Caco-2 (cell line): ENCODE measurements around the gene KNCN. TPM values are rescaled to one million over a fixed set of nuclear protein-coding genes. Genes with fewer than 3 reads are reported as not detected.

Experiments used
- BruUV-seq: library from RNA; stranded (reverse); fragments of 400-500 nt; replicated peaks from 2 replicates; lab custom pipeline; 2021; lab: Mats Ljungman, UMichigan
- CTCF ChIA-PET: fragments of 300-600 bp; sonication (Branson Sonifier 250); formaldehyde crosslinking; loops from one replicate; lab custom pipeline; 2022; ENCODE audit warnings: antibody characterized with exemption; lab: Charles Lee
- POLR2A ChIA-PET: fragments of 300-600 bp; sonication (Branson Sonifier 250); formaldehyde crosslinking; loops from one replicate; lab custom pipeline; 2022; ENCODE audit warnings: antibody characterized with exemption; lab: Charles Lee
- DNase-seq, 2 experiments: peaks; one replicate each; pipeline versions ENCODE4 v3.0.0 to v3.0.0-alpha.2; 2020 to 2022
- H3K27me3 ChIP-seq: replicated peaks from 2 replicates; pipeline ENCODE4 v1.6.0; 2011; ENCODE audit warnings: low read length; ENCODE audit not compliant: control insufficient read depth, insufficient read depth
- H3K36me3 ChIP-seq: 2 replicates; pipeline ENCODE4 v1.5.1; 2011; ENCODE audit warnings: low read length; ENCODE audit not compliant: control insufficient read depth, insufficient read depth
- H3K4me1 ChIP-seq: fragments of 250-450 bp; sonication (Bioruptor Pico); 2 replicates; pipeline ENCODE4 v1.5.1; 2020; ENCODE audit warnings: mild to moderate bottlenecking
- H3K4me3 ChIP-seq: 2 replicates; pipeline ENCODE4 v1.5.1; 2011; ENCODE audit warnings: low read depth, mild to moderate bottlenecking, control low read depth, low read length
- H3K9me3 ChIP-seq: fragments of 250-450 bp; sonication (Bioruptor Pico); 2 replicates; pipeline ENCODE4 v1.5.1; 2020; ENCODE audit warnings: mild to moderate bottlenecking, moderate library complexity
- H3K27ac Mint-ChIP-seq: one replicate; pipeline ENCODE4 v1.8.0; 2022; ENCODE audit warnings: mixed read lengths; ENCODE audit not compliant: unreplicated experiment
- H3K27me3 Mint-ChIP-seq: one replicate; pipeline ENCODE4 v1.8.0; 2022; ENCODE audit warnings: mixed read lengths; ENCODE audit not compliant: insufficient read depth, unreplicated experiment
- H3K36me3 Mint-ChIP-seq: one replicate; pipeline ENCODE4 v1.8.0; 2022; ENCODE audit warnings: mild to moderate bottlenecking, mixed read lengths; ENCODE audit not compliant: insufficient read depth, unreplicated experiment
- H3K4me1 Mint-ChIP-seq: one replicate; pipeline ENCODE4 v1.8.0; 2022; ENCODE audit warnings: low read depth, mixed read lengths; ENCODE audit not compliant: unreplicated experiment
- H3K4me3 Mint-ChIP-seq: one replicate; pipeline ENCODE4 v1.8.0; 2022; ENCODE audit warnings: mild to moderate bottlenecking, moderate library complexity, mixed read lengths; ENCODE audit not compliant: unreplicated experiment
- H3K9me3 Mint-ChIP-seq: one replicate; pipeline ENCODE4 v1.8.0; 2022; ENCODE audit warnings: mixed read lengths; ENCODE audit not compliant: unreplicated experiment
- CTCF ChIP-seq, 2 experiments: fragments of 200-600 bp in 1 of 2; IDR thresholded peaks; 1 replicate in 1 of 2; 2 replicates in 1 of 2; pipeline versions ENCODE4 v1.5.1 to v1.8.0; 2011 to 2022; ENCODE audit warnings: antibody characterized with exemption in 1 of 2, control low read depth in 1 of 2, inconsistent platforms in 1 of 2, low read depth in 1 of 2, low read length in 1 of 2, mild to moderate bottlenecking in 1 of 2, moderate library complexity in 1 of 2; ENCODE audit not compliant: insufficient read depth in 1 of 2, severe bottlenecking in 1 of 2, unreplicated experiment in 1 of 2
- intact Hi-C: fragments of 100-400 bp; cut with micrococcal nuclease; formaldehyde crosslinking; loops from one replicate; pipeline ENCODE4 v1.10.0; 2022; ENCODE audit not compliant: unreplicated experiment
- total RNA-seq: library from RNA; stranded (reverse); gene quantifications from 2 replicates; pipeline ENCODE4 v1.2.3, GENCODE V29; 2022

KNCN gene
- total RNA-seq, 1 experiment from 2014 or later: not detected

GRCh38 chr1:46585312-46585938 is 34.0 kb upstream of the KNCN start:
- Histone ChIP-seq H3K9me3 (no peaks in the 10 kb centered on the region), H3K36me3 (no peaks in the 10 kb centered on the region; the same call in none of the 2 replicates), H3K27me3 (no peaks in the 10 kb centered on the region), H3K4me1 (no peaks in the 10 kb centered on the region), H3K4me3 (no peak overlapping the region)
- H3K27me3 Mint-ChIP-seq: no peaks in the 10 kb centered on the region
- no peak overlapping the region for H3K4me3 Mint-ChIP-seq
- no peak overlapping the region for H3K27ac Mint-ChIP-seq
- no peak for DNase-seq
- no TSS peak for BruUV-seq
- no peaks in the 10 kb centered on the region for H3K4me1 Mint-ChIP-seq
- TF ChIP-seq CTCF (IDR thresholded peaks at IDR 0.05; ENCODE audit: insufficient read depth in 1 of 2, low read depth in 1 of 2, low read length in 1 of 2, severe bottlenecking in 1 of 2, unreplicated experiment in 1 of 2): no peak
- H3K36me3 Mint-ChIP-seq: peaks cover 5% of the 10 kb centered on the region
- intact Hi-C loops: no loop called here
- H3K9me3 Mint-ChIP-seq: no peaks in the 10 kb centered on the region
- CTCF ChIA-PET: interaction anchor here (1.3 kb wide), 1 partner anchor 19 kb away, joined by 3 read pairs; the partner anchor contains the start of gene MKNK1
- POLR2A ChIA-PET: no interaction called here

- POLR2A ChIA-PET: no interaction called here
- Histone ChIP-seq H3K9me3 (no peaks in the 10 kb centered on the region), H3K4me3 (no peak overlapping the region), H3K36me3 (no peaks in the 10 kb centered on the region; the same call in 1 of the 2 replicates), H3K27me3 (no peaks in the 10 kb centered on the region), H3K4me1 (no peaks in the 10 kb centered on the region)
- no peaks in the 10 kb centered on the region for H3K4me1 Mint-ChIP-seq
- BruUV-seq: no TSS peak
- H3K36me3 Mint-ChIP-seq: peaks cover 6% of the 10 kb centered on the region
- no peak overlapping the region for H3K4me3 Mint-ChIP-seq
- intact Hi-C loops: no loop called here
- CTCF ChIA-PET: no interaction called here
- no peaks in the 10 kb centered on the region for H3K9me3 Mint-ChIP-seq
- DNase-seq: no peak
- no peaks in the 10 kb centered on the region for H3K27me3 Mint-ChIP-seq
- no peak overlapping the region for H3K27ac Mint-ChIP-seq
- TF ChIP-seq CTCF (IDR thresholded peaks at IDR 0.05; ENCODE audit: insufficient read depth in 1 of 2, low read depth in 1 of 2, low read length in 1 of 2, severe bottlenecking in 1 of 2, unreplicated experiment in 1 of 2): no peak
Measured at GRCh38 chr1:46583494-46583893, 32.0 kb upstream of the KNCN start.

GRCh38 chr1:46582972-46583371 is 31.5 kb upstream of the KNCN start:
- Histone ChIP-seq H3K36me3 (no peaks in the 10 kb centered on the region; the same call in 1 of the 2 replicates), H3K4me3 (no peak overlapping the region), H3K27me3 (no peaks in the 10 kb centered on the region), H3K4me1 (no peaks in the 10 kb centered on the region), H3K9me3 (no peaks in the 10 kb centered on the region)
- Mint-ChIP-seq H3K4me1 (no peaks in the 10 kb centered on the region), H3K27ac (no peak overlapping the region), H3K4me3 (no peak overlapping the region), H3K36me3 (peaks cover 12% of the 10 kb centered on the region), H3K27me3 (no peaks in the 10 kb centered on the region), H3K9me3 (no peaks in the 10 kb centered on the region)
- intact Hi-C loops: no loop called here
- DNase-seq: no peak
- POLR2A ChIA-PET: no interaction called here
- no peak for TF ChIP-seq CTCF (IDR thresholded peaks at IDR 0.05; ENCODE audit: insufficient read depth in 1 of 2, low read depth in 1 of 2, low read length in 1 of 2, severe bottlenecking in 1 of 2, unreplicated experiment in 1 of 2)
- BruUV-seq: no TSS peak
- CTCF ChIA-PET: no interaction called here
